HG03159 (cell line): Measurements from ENCODE around the gene DNAH2.

Experiments used
- ATAC-seq: cut with Tn5 transposase; IDR thresholded peaks from one replicate; pipeline ENCODE4 v1.9.1; 2021; ENCODE audit warnings: mild to moderate bottlenecking, moderate library complexity; ENCODE audit not compliant: unreplicated experiment

DNAH2 gene

GRCh38 chr17:7719661-7720060 is 2.1 kb downstream of the DNAH2 start:
- ATAC-seq, result no peak

- no peak for ATAC-seq
Measured at GRCh38 chr17:7720125-7720524, 2.6 kb downstream of the DNAH2 start.

DNA sequence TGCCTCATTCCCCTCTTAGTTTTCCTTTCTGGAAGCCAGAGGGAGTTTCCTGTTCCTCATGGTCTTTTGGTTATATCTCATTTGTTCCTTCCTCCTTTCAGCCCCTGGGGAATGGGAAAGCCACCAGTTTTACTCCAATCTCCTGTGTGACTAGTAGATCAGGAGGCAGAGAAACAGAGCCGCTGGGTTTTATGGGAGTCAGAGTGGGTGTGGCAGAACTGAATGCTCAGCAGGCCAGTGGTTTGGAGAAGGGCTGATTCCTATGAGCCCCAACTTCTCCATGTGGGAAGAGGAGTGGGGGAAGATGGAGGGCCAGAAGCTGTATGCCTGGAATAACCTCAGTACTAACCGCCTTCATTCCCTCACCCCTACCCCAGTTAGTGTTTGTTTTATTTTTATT is 4.1 kb downstream of the DNAH2 start:
- no peak for ATAC-seq

DNA sequence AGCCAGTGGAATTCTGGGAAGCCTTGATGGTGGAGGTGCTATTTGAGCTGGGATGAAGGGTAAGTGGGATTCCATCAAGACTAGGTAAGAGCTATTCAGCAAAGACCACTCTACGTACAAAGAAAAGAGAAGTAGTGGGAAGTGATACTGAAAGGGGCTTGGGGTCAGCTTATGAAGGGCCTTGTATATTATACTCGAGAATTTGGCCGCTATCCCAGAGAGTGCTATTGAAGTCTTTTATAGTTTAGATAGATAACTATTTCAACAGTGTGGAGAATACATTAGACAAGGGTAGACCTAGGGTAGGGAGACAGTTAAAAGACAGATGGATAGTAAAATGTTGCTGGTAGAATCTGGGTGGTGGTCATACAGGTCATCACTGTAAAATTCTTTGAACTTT is 10.3 kb downstream of the DNAH2 start:
- no peak for ATAC-seq

GRCh38 chr17:7729816-7730215 is 12.3 kb downstream of the DNAH2 start:
- no peak for ATAC-seq

- no peak for ATAC-seq
Measured at GRCh38 chr17:7732981-7733539, 15.5 kb downstream of the DNAH2 start.

DNA sequence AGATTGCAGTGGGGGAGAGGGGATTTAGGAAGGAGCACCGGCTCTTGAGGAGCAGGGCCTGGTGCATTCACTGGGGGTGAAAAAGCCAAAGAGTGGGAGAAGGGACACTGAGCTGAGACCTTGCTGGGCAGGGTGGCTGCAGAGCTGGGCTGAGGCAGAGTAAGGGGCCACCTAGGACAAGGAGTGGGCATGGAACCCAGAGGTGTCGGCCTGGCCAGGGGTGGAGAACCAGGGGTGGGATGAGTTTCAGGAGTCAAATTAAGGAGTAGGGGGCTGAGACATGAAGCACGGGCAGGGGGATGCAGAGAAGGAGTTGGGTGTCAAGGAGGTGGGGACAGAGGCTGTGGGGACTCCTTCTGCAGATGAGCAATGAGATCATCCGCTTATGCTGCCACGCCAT is 20.1 kb downstream of the DNAH2 start:
- no peak for ATAC-seq

- ATAC-seq, result no peak
Measured at GRCh38 chr17:7739746-7740145, 22.2 kb downstream of the DNAH2 start.

GRCh38 chr17:7740481-7741001 is 23.0 kb downstream of the DNAH2 start:
- ATAC-seq, result no peak

GRCh38 chr17:7742729-7743128 is 25.2 kb downstream of the DNAH2 start:
- ATAC-seq, result no peak

GRCh38 chr17:7744416-7744815 is 26.9 kb downstream of the DNAH2 start:
- no peak for ATAC-seq

GRCh38 chr17:7745748-7746470 is 28.4 kb downstream of the DNAH2 start:
- no peak for ATAC-seq

DNA sequence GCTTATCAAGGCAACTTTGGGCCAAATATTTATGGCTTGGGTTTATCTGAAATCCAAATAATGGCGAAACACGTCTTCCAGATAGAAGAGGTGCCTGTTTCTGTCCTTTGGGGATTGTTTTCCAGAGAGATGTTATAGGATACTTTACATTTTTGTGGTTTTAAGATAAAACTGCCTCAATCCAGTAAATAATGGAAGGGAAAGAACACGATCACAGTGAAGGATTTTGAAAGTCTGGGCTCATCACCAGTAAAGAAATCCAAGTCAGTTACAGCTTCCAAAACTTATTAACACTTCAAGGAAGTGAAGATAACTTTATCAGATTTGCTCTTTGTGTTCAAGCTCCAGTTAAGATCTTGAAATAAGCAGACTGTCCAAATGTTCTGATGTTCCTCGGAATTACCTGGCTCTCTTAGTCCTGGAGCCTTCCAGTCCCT is 30.1 kb downstream of the DNAH2 start:
- ATAC-seq, result no peak

- ATAC-seq, result no peak
Measured at GRCh38 chr17:7748076-7748775, 30.7 kb downstream of the DNAH2 start.

DNA sequence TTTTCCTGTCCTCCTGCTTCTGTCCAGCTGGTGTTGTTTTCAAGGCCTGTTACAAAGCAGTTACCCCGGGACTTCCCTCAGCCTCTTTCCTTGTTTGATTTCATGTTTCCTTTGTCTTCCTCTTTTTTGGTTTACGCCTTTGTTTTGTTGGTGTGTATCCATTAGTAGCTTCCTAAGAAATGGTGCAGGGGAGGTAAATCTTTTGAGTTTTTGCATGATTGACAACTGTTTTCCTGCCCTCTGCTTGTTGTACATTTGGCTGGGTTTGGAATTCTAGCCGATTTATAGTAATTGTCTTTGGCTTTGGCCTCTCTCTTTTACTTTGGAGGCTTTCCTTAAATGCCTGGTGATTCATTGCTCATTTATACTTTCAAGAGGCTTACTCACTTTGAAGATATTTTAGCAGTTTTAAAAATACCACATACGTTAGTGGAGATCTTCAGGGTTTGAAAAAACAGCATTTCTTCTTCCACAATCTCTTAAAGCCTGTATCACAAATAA is 32.8 kb downstream of the DNAH2 start:
- ATAC-seq, result no peak

DNA sequence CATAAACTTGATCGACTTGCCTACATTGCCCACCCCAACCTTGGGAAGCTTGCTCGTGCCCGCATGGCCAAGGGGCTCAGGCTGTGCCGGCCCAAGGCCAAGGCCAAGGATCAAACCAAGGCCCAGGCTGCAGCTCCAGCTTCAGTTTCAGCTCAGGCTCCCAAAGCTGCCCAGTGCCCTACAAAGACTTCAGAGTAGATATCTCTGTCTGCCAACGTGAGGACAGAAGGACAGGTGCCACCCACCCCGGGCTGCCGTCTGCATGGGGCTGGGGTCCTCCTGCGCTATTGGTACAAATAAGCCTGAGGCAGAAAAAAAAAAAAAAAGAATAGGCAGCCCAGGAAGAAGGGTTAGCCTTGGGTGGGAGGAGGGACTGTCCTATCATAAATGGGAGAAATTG is 37.1 kb downstream of the DNAH2 start:
- ATAC-seq, result no peak

- no peak for ATAC-seq
Measured at GRCh38 chr17:7755095-7755890, 37.7 kb downstream of the DNAH2 start.

GRCh38 chr17:7756968-7757367 is 39.4 kb downstream of the DNAH2 start:
- no peak for ATAC-seq

- no peak for ATAC-seq
Measured at GRCh38 chr17:7763919-7764318, 46.4 kb downstream of the DNAH2 start.

DNA sequence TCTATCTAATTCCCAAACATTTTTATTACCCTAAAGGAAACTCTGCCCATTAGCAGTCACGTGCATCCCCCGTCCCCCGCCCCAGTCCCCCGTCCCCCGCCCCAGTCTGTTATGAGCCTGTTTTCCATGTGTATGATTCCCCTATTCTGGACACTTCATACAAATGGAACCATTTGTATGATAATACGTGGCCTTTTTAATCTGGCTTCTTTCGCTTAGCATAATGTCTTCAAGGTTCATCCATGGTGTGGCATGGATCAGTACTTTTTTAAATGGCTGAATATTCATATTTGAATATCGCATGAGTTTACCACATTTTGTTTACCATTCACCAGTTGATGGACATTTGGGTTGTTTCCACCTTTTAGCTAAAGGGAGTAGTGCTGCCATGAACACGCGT is 49.5 kb downstream of the DNAH2 start:
- no peak for ATAC-seq

GRCh38 chr17:7767405-7768021 is 50.0 kb downstream of the DNAH2 start:
- ATAC-seq, result no peak
